GM23338 (cell line): ENCODE data around the gene APC2. TPM values are rescaled to one million over a fixed set of nuclear protein-coding genes. Genes with fewer than 3 reads are reported as not detected.
A peak's percentile ranks its signal among the peaks of the same experiment; 100 is the strongest.

Source experiments
- ATAC-seq: fragments of 200-7000 bp; cut with Tn5 transposase; 3 replicates; pipeline ENCODE4 v1.9.1; 2020
- DNase-seq: peaks from one replicate; pipeline ENCODE4 v3.0.0-alpha.2; 2015; ENCODE audit warnings: low spot score
- H2AFZ ChIP-seq: fragments of 200-600 bp; sonication (generic); 2 replicates; pipeline ENCODE4 v1.8.0; 2016; ENCODE audit warnings: antibody characterized with exemption, mild to moderate bottlenecking, moderate library complexity
- H3F3A ChIP-seq: fragments of 200-600 bp; sonication (generic); replicated peaks from 2 replicates; pipeline ENCODE4 v1.8.0; 2017; ENCODE audit warnings: antibody characterized with exemption, mixed run types, low read depth
- H3K27ac ChIP-seq: fragments of 200-600 bp; sonication (generic); 2 replicates; pipeline ENCODE4 v1.6.1; 2016; ENCODE audit warnings: low read depth
- H3K27me3 ChIP-seq: fragments of 200-600 bp; sonication (generic); 2 replicates; pipeline ENCODE4 v1.8.0; 2016; ENCODE audit warnings: mild to moderate bottlenecking, mixed run types, moderate library complexity; ENCODE audit not compliant: insufficient read depth
- H3K36me3 ChIP-seq: fragments of 200-600 bp; sonication (generic); 2 replicates; pipeline ENCODE4 v1.8.0; 2016; ENCODE audit warnings: mild to moderate bottlenecking; ENCODE audit not compliant: insufficient read depth
- H3K4me1 ChIP-seq: fragments of 200-600 bp; sonication (generic); 2 replicates; pipeline ENCODE4 v1.8.0; 2016; ENCODE audit warnings: mild to moderate bottlenecking, moderate library complexity; ENCODE audit not compliant: insufficient read depth
- H3K4me2 ChIP-seq: fragments of 200-600 bp; sonication (generic); 2 replicates; pipeline ENCODE4 v1.7.1; 2017; ENCODE audit warnings: mixed run types
- H3K4me3 ChIP-seq: fragments of 200-600 bp; sonication (generic); 2 replicates; pipeline ENCODE4 v1.6.1; 2016; ENCODE audit warnings: mixed run types
- H3K79me2 ChIP-seq: fragments of 200-600 bp; sonication (generic); replicated peaks from 2 replicates; pipeline ENCODE4 v1.8.0; 2017; ENCODE audit warnings: mild to moderate bottlenecking; ENCODE audit not compliant: insufficient read depth
- H3K9me2 ChIP-seq: fragments of 200-600 bp; sonication (generic); 2 replicates; pipeline ENCODE4 v1.8.0; 2017; ENCODE audit not compliant: insufficient read depth
- H4K20me1 ChIP-seq: fragments of 200-600 bp; sonication (generic); replicated peaks from 2 replicates; pipeline ENCODE4 v1.8.0; 2017; ENCODE audit warnings: mild to moderate bottlenecking; ENCODE audit not compliant: insufficient read depth
- H3K27ac Mint-ChIP-seq: 2 replicates; pipeline ENCODE4 v1.8.0; 2020; ENCODE audit warnings: inconsistent platforms, mild to moderate bottlenecking, moderate library complexity, mixed read lengths
- H3K27me3 Mint-ChIP-seq: 3 replicates; pipeline ENCODE4 v1.8.0; 2022; ENCODE audit warnings: low read depth, mild to moderate bottlenecking, moderate library complexity, mixed read lengths, inconsistent platforms; ENCODE audit not compliant: insufficient read depth, poor library complexity
- H3K36me3 Mint-ChIP-seq: 3 replicates; pipeline ENCODE4 v1.8.0; 2021; ENCODE audit warnings: low read depth, mild to moderate bottlenecking, inconsistent platforms, moderate library complexity, mixed read lengths
- H3K4me1 Mint-ChIP-seq: 3 replicates; pipeline ENCODE4 v1.8.0; 2020; ENCODE audit warnings: mild to moderate bottlenecking, inconsistent platforms, mixed read lengths
- H3K4me3 Mint-ChIP-seq: 3 replicates; pipeline ENCODE4 v1.8.0; 2021; ENCODE audit warnings: moderate library complexity, mild to moderate bottlenecking, inconsistent platforms, mixed read lengths
- H3K9me3 Mint-ChIP-seq: 3 replicates; pipeline ENCODE4 v1.8.0; 2020; ENCODE audit warnings: moderate library complexity, mild to moderate bottlenecking, inconsistent platforms, mixed read lengths
- CREB1 ChIP-seq: fragments of 250-450 bp; sonication (Bioruptor Pico); IDR thresholded peaks from 2 replicates; pipeline ENCODE4 v1.5.0; 2020; ENCODE audit warnings: low read depth, mild to moderate bottlenecking, moderate library complexity
- EZH2 ChIP-seq: fragments of 200-600 bp; sonication (generic); IDR thresholded peaks from one replicate; pipeline ENCODE4 v1.8.0; 2017; ENCODE audit warnings: antibody characterized with exemption, mild to moderate bottlenecking, low read depth; ENCODE audit not compliant: unreplicated experiment
- EZH2phosphoT487 ChIP-seq: fragments of 200-600 bp; sonication (generic); IDR thresholded peaks from one replicate; pipeline ENCODE4 v1.8.1; 2018; ENCODE audit warnings: antibody characterized with exemption; ENCODE audit not compliant: unreplicated experiment
- JUNB ChIP-seq: IDR thresholded peaks from one replicate; pipeline ENCODE4 v1.6.1; 2016; ENCODE audit warnings: antibody characterized with exemption; ENCODE audit not compliant: unreplicated experiment
- NANOG ChIP-seq: IDR thresholded peaks from 2 replicates; pipeline ENCODE4 v1.6.1; 2016; ENCODE audit warnings: antibody characterized with exemption, borderline replicate concordance
- POLR2AphosphoS5 ChIP-seq: IDR thresholded peaks from 2 replicates; pipeline ENCODE4 v1.6.1; 2016; ENCODE audit warnings: antibody characterized with exemption, low read depth
- STAT1 ChIP-seq: IDR thresholded peaks from one replicate; pipeline ENCODE4 v1.6.1; 2016; ENCODE audit warnings: antibody characterized with exemption; ENCODE audit not compliant: unreplicated experiment
- ZNF114 ChIP-seq: fragments of 250-450 bp; sonication (Bioruptor Pico); IDR thresholded peaks from 2 replicates; pipeline ENCODE4 v1.5.0; 2020; ENCODE audit warnings: mild to moderate bottlenecking, moderate library complexity
- ZNF331 ChIP-seq: fragments of 250-450 bp; sonication (Bioruptor Pico); IDR thresholded peaks from 2 replicates; pipeline ENCODE4 v1.5.0; 2020; ENCODE audit warnings: low read depth, mild to moderate bottlenecking, moderate library complexity
- polyA plus RNA-seq: library from polyadenylated mRNA; unstranded; fragments of >200 nt; fragmentation: Nextera tagmentation; extraction: Ambion mirVana; gene quantifications from 2 replicates; pipeline ENCODE4 v1.2.1, GENCODE V29; 2016
- total RNA-seq: library from RNA; depleted of rRNA; stranded (reverse); fragments of >200 nt; shearing (Covaris generic); gene quantifications from 2 replicates; pipeline ENCODE4 v1.2.3, GENCODE V29; 2014
- TF ChIP-seq, protein P1 (sequence below): IDR thresholded peaks from one replicate; pipeline ENCODE4 v1.6.1; 2018; ENCODE audit warnings: antibody characterized with exemption; ENCODE audit not compliant: unreplicated experiment
- TF ChIP-seq, protein P2 (sequence below), 2 experiments: fragments of 200-600 bp in 1 of 2; sonication (generic) in 1 of 2; conservative IDR thresholded peaks; 2 replicates each; pipeline versions ENCODE4 v1.5.1 to v1.6.1; 2016 to 2017; ENCODE audit warnings: antibody characterized with exemption in 2 of 2, low read depth in 2 of 2, mild to moderate bottlenecking in 2 of 2, moderate library complexity in 1 of 2
- TF ChIP-seq, protein P3 (sequence below): fragments of 250-450 bp; sonication (Bioruptor Pico); IDR thresholded peaks from 2 replicates; pipeline ENCODE4 v1.5.0; 2020; ENCODE audit warnings: mild to moderate bottlenecking, moderate library complexity

The APC2 gene
- total and polyA plus RNA-seq, 2 experiments from 2014 or later, result 1.4 to 18.3 TPM

- TF ChIP-seq, protein P1, sequence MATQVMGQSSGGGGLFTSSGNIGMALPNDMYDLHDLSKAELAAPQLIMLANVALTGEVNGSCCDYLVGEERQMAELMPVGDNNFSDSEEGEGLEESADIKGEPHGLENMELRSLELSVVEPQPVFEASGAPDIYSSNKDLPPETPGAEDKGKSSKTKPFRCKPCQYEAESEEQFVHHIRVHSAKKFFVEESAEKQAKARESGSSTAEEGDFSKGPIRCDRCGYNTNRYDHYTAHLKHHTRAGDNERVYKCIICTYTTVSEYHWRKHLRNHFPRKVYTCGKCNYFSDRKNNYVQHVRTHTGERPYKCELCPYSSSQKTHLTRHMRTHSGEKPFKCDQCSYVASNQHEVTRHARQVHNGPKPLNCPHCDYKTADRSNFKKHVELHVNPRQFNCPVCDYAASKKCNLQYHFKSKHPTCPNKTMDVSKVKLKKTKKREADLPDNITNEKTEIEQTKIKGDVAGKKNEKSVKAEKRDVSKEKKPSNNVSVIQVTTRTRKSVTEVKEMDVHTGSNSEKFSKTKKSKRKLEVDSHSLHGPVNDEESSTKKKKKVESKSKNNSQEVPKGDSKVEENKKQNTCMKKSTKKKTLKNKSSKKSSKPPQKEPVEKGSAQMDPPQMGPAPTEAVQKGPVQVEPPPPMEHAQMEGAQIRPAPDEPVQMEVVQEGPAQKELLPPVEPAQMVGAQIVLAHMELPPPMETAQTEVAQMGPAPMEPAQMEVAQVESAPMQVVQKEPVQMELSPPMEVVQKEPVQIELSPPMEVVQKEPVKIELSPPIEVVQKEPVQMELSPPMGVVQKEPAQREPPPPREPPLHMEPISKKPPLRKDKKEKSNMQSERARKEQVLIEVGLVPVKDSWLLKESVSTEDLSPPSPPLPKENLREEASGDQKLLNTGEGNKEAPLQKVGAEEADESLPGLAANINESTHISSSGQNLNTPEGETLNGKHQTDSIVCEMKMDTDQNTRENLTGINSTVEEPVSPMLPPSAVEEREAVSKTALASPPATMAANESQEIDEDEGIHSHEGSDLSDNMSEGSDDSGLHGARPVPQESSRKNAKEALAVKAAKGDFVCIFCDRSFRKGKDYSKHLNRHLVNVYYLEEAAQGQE, result no peak
- TF ChIP-seq ZNF114 (CRISPR knock-in tag) (no peak), EZH2 (no peak)
These were observed 8.9 kb upstream of the APC2 start (continued) for GRCh38 chr19:1441022-1441426.

GRCh38 chr19:1441677-1442438 is 8.1 kb upstream of the APC2 start:
- Histone ChIP-seq H3K27ac (peak overlapping the region; percentile 72; the same call in 1 of the 2 replicates), H4K20me1 (peaks cover 29% of the 10 kb centered on the region), H3K9me2 (no peaks in the 10 kb centered on the region), H3K4me3 (no peak overlapping the region), H3K79me2 (peaks cover 24% of the 10 kb centered on the region), H3K27me3 (peaks cover 8% of the 10 kb centered on the region), H3K4me1 (peaks cover 16% of the 10 kb centered on the region; the same call in 1 of the 2 replicates), H2AFZ (no peak overlapping the region), H3K36me3 (peaks cover 24% of the 10 kb centered on the region), H3K4me2 (no peak overlapping the region), H3F3A (peaks cover 69% of the 10 kb centered on the region)
- H3K27me3 Mint-ChIP-seq, result peaks cover 39% of the 10 kb centered on the region
- H3K4me1 Mint-ChIP-seq, result peaks cover 20% of the 10 kb centered on the region
- no peak for DNase-seq
- H3K27ac Mint-ChIP-seq, result 0 out of 2 replicates have a peak overlapping the region, but pooled peaks have one; percentile 23
- H3K4me3 Mint-ChIP-seq, result peak overlapping the region; percentile 97
- ATAC-seq, result no peak
- H3K9me3 Mint-ChIP-seq, result no peaks in the 10 kb centered on the region
- peaks cover 47% of the 10 kb centered on the region for H3K36me3 Mint-ChIP-seq
- TF ChIP-seq JUNB, result no peak
- TF ChIP-seq, protein P2, sequence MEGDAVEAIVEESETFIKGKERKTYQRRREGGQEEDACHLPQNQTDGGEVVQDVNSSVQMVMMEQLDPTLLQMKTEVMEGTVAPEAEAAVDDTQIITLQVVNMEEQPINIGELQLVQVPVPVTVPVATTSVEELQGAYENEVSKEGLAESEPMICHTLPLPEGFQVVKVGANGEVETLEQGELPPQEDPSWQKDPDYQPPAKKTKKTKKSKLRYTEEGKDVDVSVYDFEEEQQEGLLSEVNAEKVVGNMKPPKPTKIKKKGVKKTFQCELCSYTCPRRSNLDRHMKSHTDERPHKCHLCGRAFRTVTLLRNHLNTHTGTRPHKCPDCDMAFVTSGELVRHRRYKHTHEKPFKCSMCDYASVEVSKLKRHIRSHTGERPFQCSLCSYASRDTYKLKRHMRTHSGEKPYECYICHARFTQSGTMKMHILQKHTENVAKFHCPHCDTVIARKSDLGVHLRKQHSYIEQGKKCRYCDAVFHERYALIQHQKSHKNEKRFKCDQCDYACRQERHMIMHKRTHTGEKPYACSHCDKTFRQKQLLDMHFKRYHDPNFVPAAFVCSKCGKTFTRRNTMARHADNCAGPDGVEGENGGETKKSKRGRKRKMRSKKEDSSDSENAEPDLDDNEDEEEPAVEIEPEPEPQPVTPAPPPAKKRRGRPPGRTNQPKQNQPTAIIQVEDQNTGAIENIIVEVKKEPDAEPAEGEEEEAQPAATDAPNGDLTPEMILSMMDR (conservative IDR thresholded peaks at IDR 0.05; ENCODE audit: low read depth in 2 of 2), result no peak
- TF ChIP-seq POLR2AphosphoS5, result no peak
- TF ChIP-seq NANOG, result no peak
- TF ChIP-seq EZH2phosphoT487, result no peak
- no peak for TF ChIP-seq STAT1
- no peak for TF ChIP-seq CREB1 (CRISPR knock-in tag)
- TF ChIP-seq, protein P3, sequence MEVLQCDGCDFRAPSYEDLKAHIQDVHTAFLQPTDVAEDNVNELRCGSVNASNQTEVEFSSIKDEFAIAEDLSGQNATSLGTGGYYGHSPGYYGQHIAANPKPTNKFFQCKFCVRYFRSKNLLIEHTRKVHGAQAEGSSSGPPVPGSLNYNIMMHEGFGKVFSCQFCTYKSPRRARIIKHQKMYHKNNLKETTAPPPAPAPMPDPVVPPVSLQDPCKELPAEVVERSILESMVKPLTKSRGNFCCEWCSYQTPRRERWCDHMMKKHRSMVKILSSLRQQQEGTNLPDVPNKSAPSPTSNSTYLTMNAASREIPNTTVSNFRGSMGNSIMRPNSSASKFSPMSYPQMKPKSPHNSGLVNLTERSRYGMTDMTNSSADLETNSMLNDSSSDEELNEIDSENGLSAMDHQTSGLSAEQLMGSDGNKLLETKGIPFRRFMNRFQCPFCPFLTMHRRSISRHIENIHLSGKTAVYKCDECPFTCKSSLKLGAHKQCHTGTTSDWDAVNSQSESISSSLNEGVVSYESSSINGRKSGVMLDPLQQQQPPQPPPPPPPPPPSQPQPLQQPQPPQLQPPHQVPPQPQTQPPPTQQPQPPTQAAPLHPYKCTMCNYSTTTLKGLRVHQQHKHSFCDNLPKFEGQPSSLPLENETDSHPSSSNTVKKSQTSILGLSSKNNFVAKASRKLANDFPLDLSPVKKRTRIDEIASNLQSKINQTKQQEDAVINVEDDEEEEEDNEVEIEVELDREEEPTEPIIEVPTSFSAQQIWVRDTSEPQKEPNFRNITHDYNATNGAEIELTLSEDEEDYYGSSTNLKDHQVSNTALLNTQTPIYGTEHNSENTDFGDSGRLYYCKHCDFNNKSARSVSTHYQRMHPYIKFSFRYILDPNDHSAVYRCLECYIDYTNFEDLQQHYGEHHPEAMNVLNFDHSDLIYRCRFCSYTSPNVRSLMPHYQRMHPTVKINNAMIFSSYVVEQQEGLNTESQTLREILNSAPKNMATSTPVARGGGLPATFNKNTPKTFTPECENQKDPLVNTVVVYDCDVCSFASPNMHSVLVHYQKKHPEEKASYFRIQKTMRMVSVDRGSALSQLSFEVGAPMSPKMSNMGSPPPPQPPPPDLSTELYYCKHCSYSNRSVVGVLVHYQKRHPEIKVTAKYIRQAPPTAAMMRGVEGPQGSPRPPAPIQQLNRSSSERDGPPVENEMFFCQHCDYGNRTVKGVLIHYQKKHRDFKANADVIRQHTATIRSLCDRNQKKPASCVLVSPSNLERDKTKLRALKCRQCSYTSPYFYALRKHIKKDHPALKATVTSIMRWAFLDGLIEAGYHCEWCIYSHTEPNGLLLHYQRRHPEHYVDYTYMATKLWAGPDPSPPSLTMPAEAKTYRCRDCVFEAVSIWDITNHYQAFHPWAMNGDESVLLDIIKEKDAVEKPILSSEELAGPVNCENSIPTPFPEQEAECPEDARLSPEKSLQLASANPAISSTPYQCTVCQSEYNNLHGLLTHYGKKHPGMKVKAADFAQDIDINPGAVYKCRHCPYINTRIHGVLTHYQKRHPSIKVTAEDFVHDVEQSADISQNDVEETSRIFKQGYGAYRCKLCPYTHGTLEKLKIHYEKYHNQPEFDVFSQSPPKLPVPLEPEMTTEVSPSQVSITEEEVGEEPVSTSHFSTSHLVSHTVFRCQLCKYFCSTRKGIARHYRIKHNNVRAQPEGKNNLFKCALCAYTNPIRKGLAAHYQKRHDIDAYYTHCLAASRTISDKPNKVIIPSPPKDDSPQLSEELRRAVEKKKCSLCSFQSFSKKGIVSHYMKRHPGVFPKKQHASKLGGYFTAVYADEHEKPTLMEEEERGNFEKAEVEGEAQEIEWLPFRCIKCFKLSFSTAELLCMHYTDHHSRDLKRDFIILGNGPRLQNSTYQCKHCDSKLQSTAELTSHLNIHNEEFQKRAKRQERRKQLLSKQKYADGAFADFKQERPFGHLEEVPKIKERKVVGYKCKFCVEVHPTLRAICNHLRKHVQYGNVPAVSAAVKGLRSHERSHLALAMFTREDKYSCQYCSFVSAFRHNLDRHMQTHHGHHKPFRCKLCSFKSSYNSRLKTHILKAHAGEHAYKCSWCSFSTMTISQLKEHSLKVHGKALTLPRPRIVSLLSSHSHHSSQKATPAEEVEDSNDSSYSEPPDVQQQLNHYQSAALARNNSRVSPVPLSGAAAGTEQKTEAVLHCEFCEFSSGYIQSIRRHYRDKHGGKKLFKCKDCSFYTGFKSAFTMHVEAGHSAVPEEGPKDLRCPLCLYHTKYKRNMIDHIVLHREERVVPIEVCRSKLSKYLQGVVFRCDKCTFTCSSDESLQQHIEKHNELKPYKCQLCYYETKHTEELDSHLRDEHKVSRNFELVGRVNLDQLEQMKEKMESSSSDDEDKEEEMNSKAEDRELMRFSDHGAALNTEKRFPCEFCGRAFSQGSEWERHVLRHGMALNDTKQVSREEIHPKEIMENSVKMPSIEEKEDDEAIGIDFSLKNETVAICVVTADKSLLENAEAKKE (CRISPR knock-in tag), result no peak
- no peak for TF ChIP-seq ZNF331
